ENCODE results near the gene KNG1.

GRCh38 chr3:186790261-186790981 lies 73.3 kb downstream of the KNG1 start:
- TF ChIP-seq POLR2A (IDR thresholded peaks at IDR 0.05; ENCODE audit: low read length) (peak; percentile 74), GATA1 (IDR thresholded peaks at IDR 0.05; ENCODE audit: low read depth, low read length) (no peak)
